ENCODE measurements around the gene TMEM184B. TPM values are rescaled to one million over a fixed set of nuclear protein-coding genes. Genes with fewer than 3 reads are reported as not detected.

Gene TMEM184B
- total RNA-seq, 4 donors from 2014 or later = 42.9 to 92.2 (median 74.5) TPM

- Histone ChIP-seq H3K9me3 (no peaks in the 10 kb centered on the region), H3K27ac (peak overlapping the region; percentile 42 to 69 (median 66)), H3K36me3 (peaks cover 0 to 7% of the 10 kb centered on the region in 2 donors), H3K4me1 (peaks cover 64 to 83% of the 10 kb centered on the region in 2 donors), H3K4me3 (replicated peaks in 1 of 3) (no peak overlapping the region), H3K27me3 (no peaks in the 10 kb centered on the region)
- WGBS, 2 donors = 47 to 66% methylated on average over 17 to 18 of the region's 18 CpGs
- TF ChIP-seq CTCF (IDR thresholded peaks at IDR 0.05) = no peak
- TF ChIP-seq POLR2A (IDR thresholded peaks at IDR 0.05) = no peak
- peak; percentile 20 to 56 for DNase-seq
- intact Hi-C loops (cut with DNase I) = no loop called here
Observed at GRCh38 chr22:38309614-38310517, 37.1 kb upstream of the TMEM184B start.

- peaks cover 0 to 7% of the 10 kb centered on the region in 2 donors for H3K36me3 ChIP-seq
- H3K27me3 ChIP-seq = no peaks in the 10 kb centered on the region
- H3K9me3 ChIP-seq = no peaks in the 10 kb centered on the region
- no peak for TF ChIP-seq POLR2A (IDR thresholded peaks at IDR 0.05)
- no peak for TF ChIP-seq CTCF (IDR thresholded peaks at IDR 0.05)
- H3K4me1 ChIP-seq = peaks cover 64 to 82% of the 10 kb centered on the region in 2 donors
- intact Hi-C loops (cut with DNase I) = no loop called here
- no peak overlapping the region for H3K4me3 ChIP-seq (replicated peaks in 1 of 3)
- DNase-seq = peak; percentile 64 to 74
- H3K27ac ChIP-seq = peak overlapping the region; percentile 26 to 66 (median 32)
- WGBS, 2 donors = 49 to 55% methylated on average over 10 of the region's 10 CpGs
Observed at GRCh38 chr22:38308791-38309498, 36.1 kb upstream of the TMEM184B start.

DNA sequence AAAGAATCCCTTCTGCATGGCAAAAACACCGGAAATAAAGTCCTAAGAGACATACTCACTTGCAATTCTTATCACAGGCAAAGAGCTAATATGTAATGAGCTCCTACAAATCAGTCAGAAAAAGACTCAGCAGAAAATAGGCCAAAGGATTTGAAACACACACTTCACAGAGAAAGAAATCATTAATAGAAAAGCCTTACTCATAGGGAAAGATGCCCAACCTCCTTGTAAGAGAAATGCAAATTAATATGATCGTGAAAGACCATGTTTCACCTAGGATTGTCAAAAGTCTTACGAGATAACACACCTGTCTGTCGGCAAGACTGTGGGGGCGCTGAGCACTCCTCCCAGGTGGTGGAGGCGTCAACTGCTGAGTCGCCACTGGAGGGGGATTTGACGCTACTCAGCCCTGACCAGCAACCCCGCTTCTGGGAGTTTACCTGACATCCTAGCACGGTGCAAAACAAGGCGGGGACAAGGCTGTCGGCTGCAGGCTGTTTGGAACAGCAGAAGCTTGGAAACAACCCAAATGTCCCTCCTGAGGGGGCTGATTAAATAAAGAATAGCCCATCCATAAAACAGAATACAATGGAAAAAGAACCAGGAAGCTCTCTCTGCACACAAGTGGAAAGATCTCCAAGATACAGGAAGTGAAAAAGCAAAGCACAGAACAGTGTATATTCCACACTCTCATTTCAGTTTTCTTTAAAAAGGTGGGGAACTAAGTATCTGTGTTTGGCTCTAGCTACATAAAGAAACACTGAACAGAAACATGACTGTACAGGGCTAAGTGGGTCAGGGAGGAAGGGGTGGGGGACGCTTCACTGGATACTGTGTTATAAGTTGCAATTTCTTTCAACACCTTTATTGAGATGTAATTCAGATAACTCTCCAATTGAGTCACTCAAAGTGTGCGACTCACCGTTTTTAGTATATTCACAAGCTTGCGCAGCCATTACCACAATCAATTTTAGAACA lies 33.0 kb upstream of the TMEM184B start:
- Histone ChIP-seq H3K4me1 (peaks cover 53 to 69% of the 10 kb centered on the region in 2 donors), H3K9me3 (no peaks in the 10 kb centered on the region), H3K27me3 (no peaks in the 10 kb centered on the region), H3K4me3 (replicated peaks in 1 of 3) (no peak overlapping the region), H3K27ac (peak overlapping the region; percentile 39 to 51 (median 49)), H3K36me3 (peaks cover 22 to 23% of the 10 kb centered on the region in 2 donors)
- TF ChIP-seq POLR2A (IDR thresholded peaks at IDR 0.05) (no peak), CTCF (IDR thresholded peaks at IDR 0.05) (no peak)
- peak; percentile 40 to 49 for DNase-seq
- intact Hi-C loops (cut with DNase I) = no loop called here
- 36 to 40% methylated on average over 16 of the region's 16 CpGs for WGBS, 2 donors

- TF ChIP-seq CTCF (IDR thresholded peaks at IDR 0.05) (peak in 1 of 6 experiments; percentile 14), POLR2A (IDR thresholded peaks at IDR 0.05) (no peak)
- Histone ChIP-seq H3K4me1 (peaks cover 51 to 67% of the 10 kb centered on the region in 2 donors), H3K9me3 (no peaks in the 10 kb centered on the region), H3K4me3 (replicated peaks in 1 of 3) (no peak overlapping the region), H3K27me3 (no peaks in the 10 kb centered on the region), H3K27ac (peak overlapping the region in 1 of 3 donors; percentile 19), H3K36me3 (peaks cover 29 to 34% of the 10 kb centered on the region in 2 donors)
- intact Hi-C loops (cut with DNase I) = no loop called here
- 83 to 93% methylated on average over 13 of the region's 13 CpGs for WGBS, 2 donors
- DNase-seq = no peak
Observed at GRCh38 chr22:38304526-38304925, 31.7 kb upstream of the TMEM184B start.
